Duodenal mucosa (tissue), 2 donors: ENCODE results near the gene KLC1.

Experiments
- H3K27ac ChIP-seq: one replicate; pipeline ENCODE4 v1.7.0; 2013; ENCODE audit warnings: low read depth, low read length
- H3K27me3 ChIP-seq, 2 donors: one replicate each; pipeline ENCODE4 v1.7.0; 2013; ENCODE audit warnings: low read length in 2 of 2, control low read depth in 1 of 2; ENCODE audit not compliant: insufficient read depth in 2 of 2, control insufficient read depth in 1 of 2
- H3K36me3 ChIP-seq, 2 donors: one replicate each; pipeline ENCODE4 v1.7.0; 2013; ENCODE audit warnings: low read length in 2 of 2, control low read depth in 1 of 2; ENCODE audit not compliant: insufficient read depth in 2 of 2, control insufficient read depth in 1 of 2
- H3K4me1 ChIP-seq, 2 donors: one replicate each; pipeline ENCODE4 v1.7.0; 2013; ENCODE audit warnings: low read length in 2 of 2, control low read depth in 1 of 2; ENCODE audit not compliant: insufficient read depth in 2 of 2, control insufficient read depth in 1 of 2
- H3K4me3 ChIP-seq, 2 donors: one replicate each; pipeline ENCODE4 v1.7.0; 2013; ENCODE audit warnings: low read length in 2 of 2, low read depth in 1 of 2
- H3K9ac ChIP-seq, 2 donors: one replicate each; pipeline ENCODE4 v1.7.0; 2013; ENCODE audit warnings: low read length in 2 of 2, low read depth in 1 of 2
- H3K9me3 ChIP-seq, 2 donors: one replicate each; pipeline ENCODE4 v1.7.0; 2013; ENCODE audit warnings: low read length in 2 of 2, control low read depth in 1 of 2; ENCODE audit not compliant: control insufficient read depth in 1 of 2

Gene KLC1

GRCh38 chr14:103624860-103625259, 4.2 kb upstream of the KLC1 start:
- no peak overlapping the region for H3K4me3 ChIP-seq
- peaks cover 21 to 22% of the 10 kb centered on the region in 2 donors for H3K4me1 ChIP-seq
- H3K27me3 ChIP-seq = no peaks in the 10 kb centered on the region
- H3K36me3 ChIP-seq = no peaks in the 10 kb centered on the region
- no peak overlapping the region for H3K9ac ChIP-seq
- no peaks in the 10 kb centered on the region for H3K9me3 ChIP-seq
- peak overlapping the region; percentile 10 for H3K27ac ChIP-seq

- H3K4me1 ChIP-seq = peaks cover 27 to 29% of the 10 kb centered on the region in 2 donors
Measured at GRCh38 chr14:103625356-103626095, 3.5 kb upstream of the KLC1 start.

GRCh38 chr14:103626146-103626850, 2.7 kb upstream of the KLC1 start:
- H3K4me3 ChIP-seq = no peak overlapping the region
- peaks cover 31 to 32% of the 10 kb centered on the region in 2 donors for H3K4me1 ChIP-seq
- no peaks in the 10 kb centered on the region for H3K36me3 ChIP-seq
- H3K9me3 ChIP-seq = no peaks in the 10 kb centered on the region
- no peak overlapping the region for H3K27ac ChIP-seq
- no peak overlapping the region for H3K9ac ChIP-seq
- H3K27me3 ChIP-seq = no peaks in the 10 kb centered on the region

More at GRCh38 chr14:103625356-103626095, 3.5 kb upstream of the KLC1 start:
- H3K9ac ChIP-seq = no peak overlapping the region
- H3K9me3 ChIP-seq = no peaks in the 10 kb centered on the region
- no peaks in the 10 kb centered on the region for H3K36me3 ChIP-seq
- no peaks in the 10 kb centered on the region for H3K27me3 ChIP-seq
- H3K27ac ChIP-seq = peak overlapping the region; percentile 10
- H3K4me3 ChIP-seq = no peak overlapping the region

- Histone ChIP-seq H3K9ac (peak overlapping the region; percentile 92), H3K27ac (peak overlapping the region; percentile 96), H3K9me3 (no peaks in the 10 kb centered on the region), H3K27me3 (no peaks in the 10 kb centered on the region), H3K36me3 (peaks cover 0 to 2% of the 10 kb centered on the region in 2 donors), H3K4me1 (peaks cover 37% of the 10 kb centered on the region in 2 donors), H3K4me3 (peak overlapping the region in 1 of 2 donors; percentile 71)
Measured at GRCh38 chr14:103627073-103628025, 1.7 kb upstream of the KLC1 start.

GRCh38 chr14:103628221-103628683, 759 bp upstream of the KLC1 start:
- Histone ChIP-seq H3K36me3 (peaks cover 0 to 2% of the 10 kb centered on the region in 2 donors), H3K9ac (peak overlapping the region; percentile 92), H3K4me3 (peak overlapping the region; percentile 71 to 83), H3K27me3 (no peaks in the 10 kb centered on the region), H3K4me1 (peaks cover 37% of the 10 kb centered on the region in 2 donors), H3K9me3 (no peaks in the 10 kb centered on the region), H3K27ac (peak overlapping the region; percentile 96)

- peaks cover 31 to 32% of the 10 kb centered on the region in 2 donors for H3K4me1 ChIP-seq
- peak overlapping the region; percentile 96 for H3K27ac ChIP-seq
- H3K9ac ChIP-seq = peak overlapping the region; percentile 92
- H3K27me3 ChIP-seq = no peaks in the 10 kb centered on the region
- H3K9me3 ChIP-seq = no peaks in the 10 kb centered on the region
- H3K36me3 ChIP-seq = peaks cover 0 to 4% of the 10 kb centered on the region in 2 donors
- peak overlapping the region; percentile 71 to 83 for H3K4me3 ChIP-seq
Measured at GRCh38 chr14:103629503-103630121, 601 bp downstream of the KLC1 start.

- Histone ChIP-seq H3K27me3 (no peaks in the 10 kb centered on the region), H3K9me3 (no peaks in the 10 kb centered on the region), H3K4me3 (peak overlapping the region; percentile 71 to 83), H3K27ac (no peak overlapping the region), H3K4me1 (peaks cover 23 to 24% of the 10 kb centered on the region in 2 donors), H3K36me3 (peaks cover 0 to 8% of the 10 kb centered on the region in 2 donors), H3K9ac (peak overlapping the region in 1 of 2 donors; percentile 92)
Measured at GRCh38 chr14:103630364-103631108, 1.5 kb downstream of the KLC1 start.

- no peak overlapping the region for H3K9ac ChIP-seq
- H3K4me3 ChIP-seq = no peak overlapping the region
- H3K27me3 ChIP-seq = no peaks in the 10 kb centered on the region
- peaks cover 0 to 8% of the 10 kb centered on the region in 2 donors for H3K36me3 ChIP-seq
- no peak overlapping the region for H3K27ac ChIP-seq
- no peaks in the 10 kb centered on the region for H3K9me3 ChIP-seq
- H3K4me1 ChIP-seq = peaks cover 16 to 18% of the 10 kb centered on the region in 2 donors
Measured at GRCh38 chr14:103633391-103633790, 4.4 kb downstream of the KLC1 start.

- peaks cover 18 to 20% of the 10 kb centered on the region in 2 donors for H3K4me1 ChIP-seq
- H3K9me3 ChIP-seq = no peaks in the 10 kb centered on the region
- H3K27ac ChIP-seq = no peak overlapping the region
- H3K4me3 ChIP-seq = no peak overlapping the region
- H3K27me3 ChIP-seq = no peaks in the 10 kb centered on the region
- H3K36me3 ChIP-seq = peaks cover 0 to 8% of the 10 kb centered on the region in 2 donors
- no peak overlapping the region for H3K9ac ChIP-seq
Measured at GRCh38 chr14:103634156-103634555, 5.1 kb downstream of the KLC1 start.
